WTC11 (cell line): ENCODE data around the gene PODXL. TPM values are rescaled to one million over a fixed set of nuclear protein-coding genes. Genes with fewer than 3 reads are reported as not detected.

Source experiments
- ATAC-seq: fragments of 200-7000 bp; cut with Tn5 transposase; 2 replicates; pipeline ENCODE4 v1.10.0; 2021; ENCODE audit warnings: mild to moderate bottlenecking, moderate library complexity
- CTCF ChIA-PET: fragments of 300-600 bp; sonication (Branson Sonifier 250); formaldehyde crosslinking; loops from one replicate; lab custom pipeline; 2021; ENCODE audit warnings: antibody characterized with exemption; lab: Charles Lee
- POLR2A ChIA-PET: fragments of 350-600 bp; sonication (Branson Sonifier 250); formaldehyde crosslinking; loops from one replicate; lab custom pipeline; 2021; ENCODE audit warnings: antibody characterized with exemption; lab: Charles Lee
- DNase-seq: peaks from one replicate; pipeline ENCODE4 v3.0.0; 2021; ENCODE audit warnings: low spot score
- H3K27ac Mint-ChIP-seq: 2 replicates; pipeline ENCODE4 v1.8.0; 2021; ENCODE audit warnings: mixed read lengths
- H3K27me3 Mint-ChIP-seq: 2 replicates; pipeline ENCODE4 v1.8.0; 2021; ENCODE audit warnings: low read depth, mild to moderate bottlenecking, moderate library complexity, mixed read lengths
- H3K36me3 Mint-ChIP-seq: 2 replicates; pipeline ENCODE4 v1.8.0; 2021; ENCODE audit warnings: mixed read lengths
- H3K4me1 Mint-ChIP-seq: 2 replicates; pipeline ENCODE4 v1.8.0; 2022; ENCODE audit warnings: mixed read lengths
- H3K4me3 Mint-ChIP-seq: 2 replicates; pipeline ENCODE4 v1.8.0; 2021; ENCODE audit warnings: mild to moderate bottlenecking, moderate library complexity, mixed read lengths
- H3K9me3 Mint-ChIP-seq: 2 replicates; pipeline ENCODE4 v1.8.0; 2021; ENCODE audit warnings: mixed read lengths
- FOXP1 ChIP-seq: sonication (generic); formaldehyde crosslinking; IDR thresholded peaks from 2 replicates; pipeline ENCODE4 v1.8.0; 2022; ENCODE audit warnings: missing genetic modification reagents, mild to moderate bottlenecking, moderate library complexity, borderline replicate concordance
- GRHL2 ChIP-seq: fragments of 250-450 bp; sonication (Bioruptor Pico); IDR thresholded peaks from 2 replicates; pipeline ENCODE4 v1.8.0; 2022; ENCODE audit warnings: mild to moderate bottlenecking, moderate library complexity; ENCODE audit not compliant: insufficient replicate concordance, severe bottlenecking
- GTF2I ChIP-seq: fragments of 250-450 bp; sonication (Bioruptor Pico); conservative IDR thresholded peaks from 2 replicates; pipeline ENCODE4 v1.4.0; 2021; ENCODE audit warnings: mild to moderate bottlenecking
- IRF2 ChIP-seq: sonication (generic); formaldehyde crosslinking; IDR thresholded peaks from 2 replicates; pipeline ENCODE4 v1.8.0; 2022; ENCODE audit warnings: low read depth, missing genetic modification reagents, borderline replicate concordance
- JUN ChIP-seq: sonication (generic); formaldehyde crosslinking; IDR thresholded peaks from 2 replicates; pipeline ENCODE4 v1.8.0; 2023; ENCODE audit warnings: mild to moderate bottlenecking, missing genetic modification reagents
- KAT7 ChIP-seq: sonication (generic); formaldehyde crosslinking; IDR thresholded peaks from 2 replicates; pipeline ENCODE4 v1.8.1; 2023; ENCODE audit warnings: missing genetic modification reagents, mild to moderate bottlenecking, borderline replicate concordance
- NFATC4 ChIP-seq: fragments of 250-450 bp; sonication (Bioruptor Pico); IDR thresholded peaks from 2 replicates; pipeline ENCODE4 v1.9.0; 2021; ENCODE audit warnings: mild to moderate bottlenecking
- NFE2L1 ChIP-seq: sonication (generic); formaldehyde crosslinking; IDR thresholded peaks from 2 replicates; pipeline ENCODE4 v1.8.1; 2023; ENCODE audit warnings: missing genetic modification reagents
- NR3C1 ChIP-seq: sonication (generic); formaldehyde crosslinking; conservative IDR thresholded peaks from 2 replicates; pipeline ENCODE4 v1.8.1; 2023; ENCODE audit warnings: low read depth, mild to moderate bottlenecking, missing genetic modification reagents
- RELA ChIP-seq: sonication (generic); formaldehyde crosslinking; IDR thresholded peaks from 2 replicates; pipeline ENCODE4 v1.8.1; 2022; ENCODE audit warnings: missing genetic modification reagents, mild to moderate bottlenecking, borderline replicate concordance
- SMAD3 ChIP-seq: sonication (generic); formaldehyde crosslinking; IDR thresholded peaks from 2 replicates; pipeline ENCODE4 v1.8.0; 2022; ENCODE audit warnings: missing genetic modification reagents, mild to moderate bottlenecking, borderline replicate concordance
- SMAD4 ChIP-seq: sonication (generic); formaldehyde crosslinking; IDR thresholded peaks from 2 replicates; pipeline ENCODE4 v1.8.0; 2022; ENCODE audit warnings: mild to moderate bottlenecking, missing genetic modification reagents
- TCF7 ChIP-seq: sonication (generic); formaldehyde crosslinking; IDR thresholded peaks from 2 replicates; pipeline ENCODE4 v1.8.0; 2022; ENCODE audit warnings: mild to moderate bottlenecking, low read depth, missing genetic modification reagents, moderate library complexity
- ZNF263 ChIP-seq: sonication (generic); formaldehyde crosslinking; IDR thresholded peaks from 2 replicates; pipeline ENCODE4 v1.8.1; 2022; ENCODE audit warnings: low read depth, mild to moderate bottlenecking, moderate library complexity, missing genetic modification reagents
- ZNF671 ChIP-seq: fragments of 250-450 bp; sonication (Bioruptor Pico); IDR thresholded peaks from 2 replicates; pipeline ENCODE4 v1.8.0; 2021; ENCODE audit warnings: mild to moderate bottlenecking
- total RNA-seq: library from RNA; stranded (reverse); gene quantifications from 3 replicates; pipeline ENCODE4 v1.2.3, GENCODE V29; 2021
- TF ChIP-seq, protein P1 (sequence below): sonication (generic); formaldehyde crosslinking; IDR thresholded peaks from 2 replicates; pipeline ENCODE4 v1.8.0; 2023; ENCODE audit warnings: missing genetic modification reagents, mild to moderate bottlenecking, borderline replicate concordance
- TF ChIP-seq, protein P2 (sequence below): sonication (generic); formaldehyde crosslinking; IDR thresholded peaks from 2 replicates; pipeline ENCODE4 v1.8.1; 2022; ENCODE audit warnings: mild to moderate bottlenecking, missing genetic modification reagents, moderate library complexity, borderline replicate concordance
- TF ChIP-seq, protein P3 (sequence below): fragments of 250-450 bp; sonication (Bioruptor Pico); IDR thresholded peaks from 2 replicates; pipeline ENCODE4 v1.9.0; 2021; ENCODE audit warnings: mild to moderate bottlenecking, borderline replicate concordance
- TF ChIP-seq, protein P4 (sequence below): sonication (generic); formaldehyde crosslinking; IDR thresholded peaks from 2 replicates; pipeline ENCODE4 v1.8.1; 2022; ENCODE audit warnings: missing genetic modification reagents, borderline replicate concordance
- TF ChIP-seq, protein P5 (sequence below): fragments of 250-450 bp; sonication (Bioruptor Pico); IDR thresholded peaks from 2 replicates; pipeline ENCODE4 v1.9.0; 2021; ENCODE audit warnings: mild to moderate bottlenecking
- TF ChIP-seq, protein P6 (sequence below): sonication (generic); formaldehyde crosslinking; IDR thresholded peaks from 2 replicates; pipeline ENCODE4 v1.8.0; 2022; ENCODE audit warnings: mild to moderate bottlenecking, missing genetic modification reagents

PODXL gene
- total RNA-seq, 1 experiment from 2014 or later: 483 TPM

DNA sequence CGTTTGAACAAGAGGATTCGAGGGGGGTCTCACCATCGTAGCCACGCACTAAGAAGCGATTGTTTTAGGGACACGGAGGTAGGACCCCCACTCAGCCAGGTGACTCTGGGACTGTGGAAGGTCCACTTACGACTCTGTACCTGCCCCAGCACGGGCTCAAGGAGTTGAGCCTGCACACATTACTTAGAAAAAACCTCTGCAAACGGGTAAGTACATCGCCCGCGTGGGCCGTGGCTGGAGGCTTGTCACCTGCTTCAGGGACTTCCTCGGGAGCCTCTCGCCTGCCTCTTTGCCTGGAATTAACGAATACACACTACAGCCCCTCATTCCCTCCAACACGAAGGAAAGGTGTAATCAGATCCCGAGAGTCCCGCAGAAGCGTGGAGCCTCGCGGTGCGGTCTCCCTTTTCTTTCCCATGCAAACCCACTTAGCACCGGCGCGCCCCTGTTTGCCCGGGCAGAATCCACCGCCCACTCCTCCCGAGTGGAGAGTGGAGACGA is 826 bp downstream of the PODXL start:
- H3K9me3 Mint-ChIP-seq: no peaks in the 10 kb centered on the region
- H3K27me3 Mint-ChIP-seq: no peaks in the 10 kb centered on the region; the same call in 1 of the 2 replicates
- peaks cover 46% of the 10 kb centered on the region for H3K36me3 Mint-ChIP-seq

DNA sequence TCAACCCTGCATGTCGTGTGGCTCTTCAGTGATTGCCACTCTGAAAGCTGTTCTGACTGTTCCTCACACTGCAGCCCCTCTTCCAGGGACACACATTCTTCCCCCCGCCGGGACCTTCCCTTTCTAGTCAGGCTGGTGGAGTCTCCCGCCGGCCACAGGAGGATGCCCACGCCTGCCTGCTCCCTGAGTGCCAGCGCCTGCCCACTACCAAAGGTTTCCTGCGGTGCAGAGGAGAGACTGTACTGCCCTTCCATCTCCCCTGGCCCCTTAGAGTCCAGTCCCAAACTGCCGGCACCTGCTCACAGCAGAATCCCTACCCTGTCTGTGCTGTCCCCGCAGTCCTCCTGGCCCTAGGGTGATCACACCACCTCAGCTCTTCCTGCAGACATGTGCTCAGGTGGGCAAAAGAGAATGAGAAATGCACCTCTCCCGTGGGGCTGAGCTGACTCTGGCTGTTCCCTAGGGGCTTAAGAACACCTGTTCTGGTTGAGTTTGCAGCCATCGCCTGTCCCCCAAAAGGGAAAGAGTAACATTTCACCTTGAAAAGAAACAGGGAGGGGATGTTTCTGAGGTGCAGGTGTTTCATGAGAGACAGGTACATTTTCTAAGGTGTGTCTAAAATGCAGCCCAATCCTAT is 1.4 kb downstream of the PODXL start:
- ChIA-PET CTCF (interaction anchor here (0.7 to 2.3 kb wide), 5 partner anchors 9 to 100 kb away, joined by 3 to 8 read pairs (median 3); no protein-coding TSS in a partner anchor), POLR2A (no interaction called here)
- Mint-ChIP-seq H3K9me3 (no peaks in the 10 kb centered on the region), H3K4me1 (peaks cover 73% of the 10 kb centered on the region), H3K27me3 (no peaks in the 10 kb centered on the region), H3K4me3 (peak overlapping the region; percentile 95), H3K27ac (peak overlapping the region; percentile 87), H3K36me3 (peaks cover 50% of the 10 kb centered on the region)
- no peak for DNase-seq
- ATAC-seq: no peak
- TF ChIP-seq GRHL2: no peak
- TF ChIP-seq SMAD3 (CRISPR knock-in tag): no peak
- TF ChIP-seq, protein P1, sequence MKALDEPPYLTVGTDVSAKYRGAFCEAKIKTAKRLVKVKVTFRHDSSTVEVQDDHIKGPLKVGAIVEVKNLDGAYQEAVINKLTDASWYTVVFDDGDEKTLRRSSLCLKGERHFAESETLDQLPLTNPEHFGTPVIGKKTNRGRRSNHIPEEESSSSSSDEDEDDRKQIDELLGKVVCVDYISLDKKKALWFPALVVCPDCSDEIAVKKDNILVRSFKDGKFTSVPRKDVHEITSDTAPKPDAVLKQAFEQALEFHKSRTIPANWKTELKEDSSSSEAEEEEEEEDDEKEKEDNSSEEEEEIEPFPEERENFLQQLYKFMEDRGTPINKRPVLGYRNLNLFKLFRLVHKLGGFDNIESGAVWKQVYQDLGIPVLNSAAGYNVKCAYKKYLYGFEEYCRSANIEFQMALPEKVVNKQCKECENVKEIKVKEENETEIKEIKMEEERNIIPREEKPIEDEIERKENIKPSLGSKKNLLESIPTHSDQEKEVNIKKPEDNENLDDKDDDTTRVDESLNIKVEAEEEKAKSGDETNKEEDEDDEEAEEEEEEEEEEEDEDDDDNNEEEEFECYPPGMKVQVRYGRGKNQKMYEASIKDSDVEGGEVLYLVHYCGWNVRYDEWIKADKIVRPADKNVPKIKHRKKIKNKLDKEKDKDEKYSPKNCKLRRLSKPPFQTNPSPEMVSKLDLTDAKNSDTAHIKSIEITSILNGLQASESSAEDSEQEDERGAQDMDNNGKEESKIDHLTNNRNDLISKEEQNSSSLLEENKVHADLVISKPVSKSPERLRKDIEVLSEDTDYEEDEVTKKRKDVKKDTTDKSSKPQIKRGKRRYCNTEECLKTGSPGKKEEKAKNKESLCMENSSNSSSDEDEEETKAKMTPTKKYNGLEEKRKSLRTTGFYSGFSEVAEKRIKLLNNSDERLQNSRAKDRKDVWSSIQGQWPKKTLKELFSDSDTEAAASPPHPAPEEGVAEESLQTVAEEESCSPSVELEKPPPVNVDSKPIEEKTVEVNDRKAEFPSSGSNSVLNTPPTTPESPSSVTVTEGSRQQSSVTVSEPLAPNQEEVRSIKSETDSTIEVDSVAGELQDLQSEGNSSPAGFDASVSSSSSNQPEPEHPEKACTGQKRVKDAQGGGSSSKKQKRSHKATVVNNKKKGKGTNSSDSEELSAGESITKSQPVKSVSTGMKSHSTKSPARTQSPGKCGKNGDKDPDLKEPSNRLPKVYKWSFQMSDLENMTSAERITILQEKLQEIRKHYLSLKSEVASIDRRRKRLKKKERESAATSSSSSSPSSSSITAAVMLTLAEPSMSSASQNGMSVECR (CRISPR knock-in tag): no peak
- no peak for TF ChIP-seq IRF2 (CRISPR knock-in tag)
- no peak for TF ChIP-seq RELA (CRISPR knock-in tag)
- no peak for TF ChIP-seq ZNF671 (CRISPR knock-in tag)
- TF ChIP-seq, protein P2, sequence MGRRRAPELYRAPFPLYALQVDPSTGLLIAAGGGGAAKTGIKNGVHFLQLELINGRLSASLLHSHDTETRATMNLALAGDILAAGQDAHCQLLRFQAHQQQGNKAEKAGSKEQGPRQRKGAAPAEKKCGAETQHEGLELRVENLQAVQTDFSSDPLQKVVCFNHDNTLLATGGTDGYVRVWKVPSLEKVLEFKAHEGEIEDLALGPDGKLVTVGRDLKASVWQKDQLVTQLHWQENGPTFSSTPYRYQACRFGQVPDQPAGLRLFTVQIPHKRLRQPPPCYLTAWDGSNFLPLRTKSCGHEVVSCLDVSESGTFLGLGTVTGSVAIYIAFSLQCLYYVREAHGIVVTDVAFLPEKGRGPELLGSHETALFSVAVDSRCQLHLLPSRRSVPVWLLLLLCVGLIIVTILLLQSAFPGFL (CRISPR knock-in tag): no peak
- no peak for TF ChIP-seq GTF2I
- no peak for TF ChIP-seq SMAD4 (CRISPR knock-in tag)
- TF ChIP-seq, protein P3, sequence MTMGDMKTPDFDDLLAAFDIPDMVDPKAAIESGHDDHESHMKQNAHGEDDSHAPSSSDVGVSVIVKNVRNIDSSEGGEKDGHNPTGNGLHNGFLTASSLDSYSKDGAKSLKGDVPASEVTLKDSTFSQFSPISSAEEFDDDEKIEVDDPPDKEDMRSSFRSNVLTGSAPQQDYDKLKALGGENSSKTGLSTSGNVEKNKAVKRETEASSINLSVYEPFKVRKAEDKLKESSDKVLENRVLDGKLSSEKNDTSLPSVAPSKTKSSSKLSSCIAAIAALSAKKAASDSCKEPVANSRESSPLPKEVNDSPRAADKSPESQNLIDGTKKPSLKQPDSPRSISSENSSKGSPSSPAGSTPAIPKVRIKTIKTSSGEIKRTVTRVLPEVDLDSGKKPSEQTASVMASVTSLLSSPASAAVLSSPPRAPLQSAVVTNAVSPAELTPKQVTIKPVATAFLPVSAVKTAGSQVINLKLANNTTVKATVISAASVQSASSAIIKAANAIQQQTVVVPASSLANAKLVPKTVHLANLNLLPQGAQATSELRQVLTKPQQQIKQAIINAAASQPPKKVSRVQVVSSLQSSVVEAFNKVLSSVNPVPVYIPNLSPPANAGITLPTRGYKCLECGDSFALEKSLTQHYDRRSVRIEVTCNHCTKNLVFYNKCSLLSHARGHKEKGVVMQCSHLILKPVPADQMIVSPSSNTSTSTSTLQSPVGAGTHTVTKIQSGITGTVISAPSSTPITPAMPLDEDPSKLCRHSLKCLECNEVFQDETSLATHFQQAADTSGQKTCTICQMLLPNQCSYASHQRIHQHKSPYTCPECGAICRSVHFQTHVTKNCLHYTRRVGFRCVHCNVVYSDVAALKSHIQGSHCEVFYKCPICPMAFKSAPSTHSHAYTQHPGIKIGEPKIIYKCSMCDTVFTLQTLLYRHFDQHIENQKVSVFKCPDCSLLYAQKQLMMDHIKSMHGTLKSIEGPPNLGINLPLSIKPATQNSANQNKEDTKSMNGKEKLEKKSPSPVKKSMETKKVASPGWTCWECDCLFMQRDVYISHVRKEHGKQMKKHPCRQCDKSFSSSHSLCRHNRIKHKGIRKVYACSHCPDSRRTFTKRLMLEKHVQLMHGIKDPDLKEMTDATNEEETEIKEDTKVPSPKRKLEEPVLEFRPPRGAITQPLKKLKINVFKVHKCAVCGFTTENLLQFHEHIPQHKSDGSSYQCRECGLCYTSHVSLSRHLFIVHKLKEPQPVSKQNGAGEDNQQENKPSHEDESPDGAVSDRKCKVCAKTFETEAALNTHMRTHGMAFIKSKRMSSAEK (CRISPR knock-in tag): no peak
- no peak for TF ChIP-seq FOXP1 (CRISPR knock-in tag)
- TF ChIP-seq NFATC4 (CRISPR knock-in tag): no peak

More for the DNA sequence above, 826 bp downstream of the PODXL start:
- POLR2A ChIA-PET: no interaction called here
- Mint-ChIP-seq H3K27ac (peak overlapping the region; percentile 87), H3K4me3 (peak overlapping the region; percentile 95), H3K4me1 (peaks cover 69% of the 10 kb centered on the region)
- no peak for DNase-seq
- TF ChIP-seq, protein P4, sequence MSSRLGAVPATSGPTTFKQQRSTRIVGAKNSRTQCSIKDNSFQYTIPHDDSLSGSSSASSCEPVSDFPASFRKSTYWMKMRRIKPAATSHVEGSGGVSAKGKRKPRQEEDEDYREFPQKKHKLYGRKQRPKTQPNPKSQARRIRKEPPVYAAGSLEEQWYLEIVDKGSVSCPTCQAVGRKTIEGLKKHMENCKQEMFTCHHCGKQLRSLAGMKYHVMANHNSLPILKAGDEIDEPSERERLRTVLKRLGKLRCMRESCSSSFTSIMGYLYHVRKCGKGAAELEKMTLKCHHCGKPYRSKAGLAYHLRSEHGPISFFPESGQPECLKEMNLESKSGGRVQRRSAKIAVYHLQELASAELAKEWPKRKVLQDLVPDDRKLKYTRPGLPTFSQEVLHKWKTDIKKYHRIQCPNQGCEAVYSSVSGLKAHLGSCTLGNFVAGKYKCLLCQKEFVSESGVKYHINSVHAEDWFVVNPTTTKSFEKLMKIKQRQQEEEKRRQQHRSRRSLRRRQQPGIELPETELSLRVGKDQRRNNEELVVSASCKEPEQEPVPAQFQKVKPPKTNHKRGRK (CRISPR knock-in tag): no peak
- TF ChIP-seq JUN (CRISPR knock-in tag) (peak; percentile 77; the same call in 1 of the 2 replicates), KAT7 (CRISPR knock-in tag) (no peak), SMAD3 (CRISPR knock-in tag) (no peak), TCF7 (CRISPR knock-in tag) (no peak), GRHL2 (no peak), ZNF263 (CRISPR knock-in tag) (no peak), GTF2I (no peak), NFE2L1 (peak; percentile 36; the same call in 1 of the 2 replicates), NR3C1 (CRISPR knock-in tag) (no peak), SMAD4 (CRISPR knock-in tag) (0 out of 2 replicates have a peak, but pooled peaks have one; percentile 10)
- TF ChIP-seq, protein P5, sequence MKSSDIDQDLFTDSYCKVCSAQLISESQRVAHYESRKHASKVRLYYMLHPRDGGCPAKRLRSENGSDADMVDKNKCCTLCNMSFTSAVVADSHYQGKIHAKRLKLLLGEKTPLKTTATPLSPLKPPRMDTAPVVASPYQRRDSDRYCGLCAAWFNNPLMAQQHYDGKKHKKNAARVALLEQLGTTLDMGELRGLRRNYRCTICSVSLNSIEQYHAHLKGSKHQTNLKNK: no peak
- TF ChIP-seq, protein P6, sequence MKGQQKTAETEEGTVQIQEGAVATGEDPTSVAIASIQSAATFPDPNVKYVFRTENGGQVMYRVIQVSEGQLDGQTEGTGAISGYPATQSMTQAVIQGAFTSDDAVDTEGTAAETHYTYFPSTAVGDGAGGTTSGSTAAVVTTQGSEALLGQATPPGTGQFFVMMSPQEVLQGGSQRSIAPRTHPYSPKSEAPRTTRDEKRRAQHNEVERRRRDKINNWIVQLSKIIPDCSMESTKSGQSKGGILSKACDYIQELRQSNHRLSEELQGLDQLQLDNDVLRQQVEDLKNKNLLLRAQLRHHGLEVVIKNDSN (CRISPR knock-in tag): peak; percentile 42; the same call in 1 of the 2 replicates
- CTCF ChIA-PET: interaction anchor here (0.7 kb wide), 1 partner anchor 9 kb away, joined by 3 read pairs; no protein-coding TSS in a partner anchor
- no peak for ATAC-seq
